Tibial nerve (tissue), 3 donors: Measurements from ENCODE around the gene ZNRF3.

Experiments
- CTCF ChIP-seq, 5 experiments: fragments of 200-600 bp in 3 of 5; fragments of 450-650 bp in 2 of 5; sonication (generic) in 3 of 5; IDR thresholded peaks; one replicate each; pipeline ENCODE4 v1.5.1; 2016 to 2019; ENCODE audit warnings: antibody characterized with exemption in 5 of 5, mild to moderate bottlenecking in 3 of 5, moderate library complexity in 2 of 5
- POLR2A ChIP-seq, 2 donors: fragments of 450-650 bp; IDR thresholded peaks; one replicate each; pipeline ENCODE4 v1.6.1; 2017; ENCODE audit warnings: antibody characterized with exemption in 2 of 2, mild to moderate bottlenecking in 2 of 2, moderate library complexity in 2 of 2

GRCh38 chr22:28989484-28989883 is 106.1 kb downstream of the ZNRF3 start:
- TF ChIP-seq CTCF (IDR thresholded peaks at IDR 0.05) = no peak
- TF ChIP-seq POLR2A (IDR thresholded peaks at IDR 0.05) = no peak
